ENCODE results near the gene MED29. TPM values are rescaled to one million over a fixed set of nuclear protein-coding genes. Genes with fewer than 3 reads are reported as not detected.

MED29 gene
- total RNA-seq, 1 donor from 2014 or later, result 37.3 TPM

DNA sequence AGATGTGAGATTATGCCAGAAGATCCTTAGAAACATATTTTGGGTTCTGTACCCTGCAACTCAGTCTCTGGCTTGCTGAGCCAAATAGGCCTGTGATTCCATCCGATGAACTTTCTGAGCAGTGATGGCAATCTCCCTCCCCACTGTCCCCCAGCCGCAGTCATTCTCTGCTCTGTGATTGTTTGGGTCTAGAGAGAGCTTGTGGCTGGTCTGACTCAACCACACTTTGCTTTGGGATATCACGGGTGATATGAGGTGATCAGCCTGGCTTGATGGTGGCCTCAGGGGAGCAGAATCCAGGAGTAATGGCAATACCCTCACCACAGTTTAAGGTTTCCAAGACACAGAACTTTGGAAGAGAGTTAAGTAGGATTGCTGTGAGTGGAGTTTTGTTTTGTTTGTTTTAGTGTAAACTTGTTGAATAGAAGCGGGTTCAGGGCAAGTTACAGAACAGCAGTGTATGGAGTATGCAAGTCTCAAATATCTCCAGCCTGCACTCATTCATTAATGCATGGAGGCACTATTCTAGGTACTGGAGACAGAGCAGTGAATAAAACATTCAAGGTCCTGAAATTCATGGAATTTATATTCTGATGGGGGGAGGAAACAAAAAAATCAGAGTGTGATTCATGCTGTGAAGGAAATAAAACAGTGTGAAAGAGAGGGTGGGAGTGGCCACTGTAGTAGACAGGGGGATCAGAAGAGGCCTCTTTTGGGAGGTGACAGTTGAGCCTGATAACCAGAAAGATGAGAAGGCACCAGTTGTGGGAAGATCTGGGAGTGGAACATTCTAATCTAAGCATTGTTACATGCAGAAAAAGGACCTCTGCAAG is 43.6 kb upstream of the MED29 start:
- no peak for TF ChIP-seq CTCF (conservative IDR thresholded peaks at IDR 0.05)
- no peaks in the 10 kb centered on the region for H3K27me3 Mint-ChIP-seq (ENCODE audit: low read depth)
- peaks cover 42% of the 10 kb centered on the region for H3K4me1 Mint-ChIP-seq
- H3K27ac Mint-ChIP-seq (ENCODE audit: unreplicated experiment), result no peak overlapping the region
- DNase-seq (ENCODE audit: low read depth, low spot score), result no peak
- peaks cover 11% of the 10 kb centered on the region for H3K36me3 Mint-ChIP-seq (ENCODE audit: low read depth)
- peak overlapping the region; percentile 8 for H3K4me3 Mint-ChIP-seq
- H3K9me3 Mint-ChIP-seq, result no peaks in the 10 kb centered on the region

- no peak for TF ChIP-seq CTCF (conservative IDR thresholded peaks at IDR 0.05)
- H3K36me3 Mint-ChIP-seq (ENCODE audit: low read depth), result peaks cover 11% of the 10 kb centered on the region
- H3K4me3 Mint-ChIP-seq, result no peak overlapping the region
- peaks cover 29% of the 10 kb centered on the region for H3K4me1 Mint-ChIP-seq
- H3K27me3 Mint-ChIP-seq (ENCODE audit: low read depth), result no peaks in the 10 kb centered on the region
- no peak overlapping the region for H3K27ac Mint-ChIP-seq (ENCODE audit: unreplicated experiment)
- no peaks in the 10 kb centered on the region for H3K9me3 Mint-ChIP-seq
- DNase-seq (ENCODE audit: low read depth, low spot score), result no peak
Measured at GRCh38 chr19:39349326-39349725, 41.9 kb upstream of the MED29 start.

DNA sequence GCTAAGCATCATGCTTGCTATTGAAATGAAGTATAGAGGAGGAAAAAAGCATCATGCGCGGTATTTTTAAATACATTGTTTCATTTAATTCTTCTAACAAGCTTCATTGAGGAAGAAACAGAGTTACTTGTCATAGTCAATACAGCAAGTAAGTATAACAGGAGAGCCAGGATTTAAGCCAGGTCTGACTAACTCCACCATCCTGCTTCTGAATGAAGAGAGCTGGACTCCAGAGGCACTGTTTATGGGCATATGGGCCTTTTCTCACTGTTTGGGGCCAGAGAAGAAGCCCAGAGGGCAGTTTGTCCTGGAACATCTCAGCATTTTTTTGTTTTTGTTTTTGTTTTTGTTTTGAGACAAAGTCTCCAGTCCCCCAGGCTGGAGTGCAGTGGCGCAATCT is 41.0 kb upstream of the MED29 start:
- DNase-seq (ENCODE audit: low read depth, low spot score), result no peak
- TF ChIP-seq CTCF (conservative IDR thresholded peaks at IDR 0.05), result no peak
- Mint-ChIP-seq H3K27me3 (ENCODE audit: low read depth) (no peaks in the 10 kb centered on the region), H3K9me3 (no peaks in the 10 kb centered on the region), H3K36me3 (ENCODE audit: low read depth) (peaks cover 7% of the 10 kb centered on the region), H3K27ac (ENCODE audit: unreplicated experiment) (no peak overlapping the region), H3K4me3 (no peak overlapping the region), H3K4me1 (peaks cover 20% of the 10 kb centered on the region)

GRCh38 chr19:39351537-39352064 is 39.6 kb upstream of the MED29 start:
- Mint-ChIP-seq H3K36me3 (ENCODE audit: low read depth) (peaks cover 8% of the 10 kb centered on the region), H3K4me1 (peaks cover 12% of the 10 kb centered on the region), H3K4me3 (no peak overlapping the region), H3K27ac (ENCODE audit: unreplicated experiment) (no peak overlapping the region), H3K27me3 (ENCODE audit: low read depth) (no peaks in the 10 kb centered on the region), H3K9me3 (no peaks in the 10 kb centered on the region)
- no peak for TF ChIP-seq CTCF (conservative IDR thresholded peaks at IDR 0.05)
- no peak for DNase-seq (ENCODE audit: low read depth, low spot score)

DNA sequence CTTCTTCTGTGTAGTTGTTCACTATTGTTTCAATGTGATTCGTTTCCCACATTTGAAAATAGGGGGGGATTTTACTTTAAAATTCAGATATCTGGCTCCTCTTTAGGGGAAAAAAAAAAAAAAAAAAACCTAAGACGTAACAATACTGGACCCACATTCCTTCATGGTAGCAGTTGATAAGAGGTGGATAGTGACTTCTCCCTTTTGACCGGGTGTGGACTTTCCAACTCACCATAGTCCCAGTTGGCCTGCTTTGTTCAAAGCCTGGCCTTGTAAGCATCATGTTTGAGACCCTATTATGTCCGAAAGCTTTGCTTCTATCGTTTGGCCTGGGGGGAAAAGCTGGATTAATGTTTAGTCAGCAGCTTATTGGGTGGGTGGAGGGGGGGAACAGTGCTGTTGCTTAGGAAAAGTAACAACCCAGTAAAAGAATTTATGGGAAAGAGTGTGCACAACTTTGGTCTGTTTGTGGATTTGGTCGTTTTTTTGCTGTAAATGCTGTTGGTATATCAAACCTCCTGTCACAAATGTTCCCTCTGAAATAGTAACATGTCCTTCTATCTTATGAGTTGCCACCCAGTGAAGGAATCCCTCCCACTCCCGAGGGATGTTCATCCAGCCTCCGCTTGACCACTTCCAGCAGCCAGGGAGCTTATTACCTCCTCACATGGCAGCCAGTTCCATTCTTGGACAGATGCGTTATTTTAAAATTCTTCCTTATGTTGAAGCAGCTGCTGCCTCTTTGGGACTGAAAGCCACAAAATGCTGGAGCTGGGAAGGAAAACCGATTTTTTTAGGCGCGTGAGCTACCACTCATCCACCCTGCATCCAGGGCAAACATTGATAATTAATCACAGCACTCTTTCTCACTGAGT is 38.6 kb upstream of the MED29 start:
- no peak overlapping the region for H3K27ac Mint-ChIP-seq (ENCODE audit: unreplicated experiment)
- no peak overlapping the region for H3K4me3 Mint-ChIP-seq
- peaks cover 11% of the 10 kb centered on the region for H3K36me3 Mint-ChIP-seq (ENCODE audit: low read depth)
- peaks cover 11% of the 10 kb centered on the region for H3K4me1 Mint-ChIP-seq
- no peaks in the 10 kb centered on the region for H3K9me3 Mint-ChIP-seq
- TF ChIP-seq CTCF (conservative IDR thresholded peaks at IDR 0.05), result no peak
- H3K27me3 Mint-ChIP-seq (ENCODE audit: low read depth), result no peaks in the 10 kb centered on the region
- no peak for DNase-seq (ENCODE audit: low read depth, low spot score)

Data from neural crest cell (in vitro differentiated cells).